Activated CD4-positive, alpha-beta T cell treated with anti-CD3 and anti-CD28 coated beads, Interleukin-2, Interleukin-6, amounts not matched to agents 100 ng/mL and 50 ng/mL, durations not matched to agents 16 hours and 8 hours (primary cell): ENCODE measurements around the gene PAK1.

Experiments used
- DNase-seq: peaks from one replicate; pipeline ENCODE4 v3.0.0-alpha.2; 2020

PAK1 gene

GRCh38 chr11:77353131-77353530 lies 120.8 kb downstream of the PAK1 start:
- no peak for DNase-seq

GRCh38 chr11:77351281-77351886 lies 122.5 kb downstream of the PAK1 start:
- DNase-seq, result no peak

GRCh38 chr11:77347948-77348347 lies 125.9 kb downstream of the PAK1 start:
- DNase-seq, result no peak

- DNase-seq, result no peak
Observed at GRCh38 chr11:77346906-77347603, 126.8 kb downstream of the PAK1 start.

GRCh38 chr11:77345621-77346020 lies 128.3 kb downstream of the PAK1 start:
- no peak for DNase-seq

- DNase-seq, result no peak
Observed at GRCh38 chr11:77340501-77340900, 133.4 kb downstream of the PAK1 start.

GRCh38 chr11:77332259-77332658 lies 141.6 kb downstream of the PAK1 start:
- no peak for DNase-seq

GRCh38 chr11:77325159-77325558 lies 148.7 kb downstream of the PAK1 start:
- peak; percentile 12 for DNase-seq

- peak; percentile 5 for DNase-seq
Observed at GRCh38 chr11:77324508-77324907, 149.4 kb downstream of the PAK1 start.

- DNase-seq, result no peak
Observed at GRCh38 chr11:77322926-77323590, 150.8 kb downstream of the PAK1 start.

- DNase-seq, result no peak
Observed at GRCh38 chr11:77322506-77322905, 151.4 kb downstream of the PAK1 start.

- no peak for DNase-seq
Observed at GRCh38 chr11:77320351-77320750, 153.5 kb downstream of the PAK1 start.

- no peak for DNase-seq
Observed at GRCh38 chr11:77318600-77318999, 155.3 kb downstream of the PAK1 start.

- no peak for DNase-seq
Observed at GRCh38 chr11:77316733-77317342, 157.1 kb downstream of the PAK1 start.

- no peak for DNase-seq
Observed at GRCh38 chr11:77312107-77312506, 161.8 kb downstream of the PAK1 start.

- no peak for DNase-seq
Observed at GRCh38 chr11:77311701-77312100, 162.2 kb downstream of the PAK1 start.

GRCh38 chr11:77310721-77311120 lies 163.2 kb downstream of the PAK1 start:
- DNase-seq, result no peak

- no peak for DNase-seq
Observed at GRCh38 chr11:77309401-77310085, 164.4 kb downstream of the PAK1 start.

GRCh38 chr11:77308838-77309237 lies 165.1 kb downstream of the PAK1 start:
- peak; percentile 8 for DNase-seq

- no peak for DNase-seq
Observed at GRCh38 chr11:77303328-77303727, 170.6 kb downstream of the PAK1 start.

GRCh38 chr11:77302752-77303151 lies 171.1 kb downstream of the PAK1 start:
- no peak for DNase-seq

- DNase-seq, result no peak
Observed at GRCh38 chr11:77301510-77301909, 172.4 kb downstream of the PAK1 start, which contains the start of gene GDPD4. Gene GDPD4 (minus strand): TSS chr11:77301686. CDS start chr11:77285137, 16,549 bp downstream.

- no peak for DNase-seq
Observed at GRCh38 chr11:77300695-77301094, 173.2 kb downstream of the PAK1 start.
